Amniotic epithelial cell (primary cell): ENCODE data around the gene BET1L.

Source experiments
- DNase-seq: peaks from one replicate; pipeline ENCODE4 v3.0.0-alpha.2; 2010; ENCODE audit warnings: low read depth

BET1L gene

DNA sequence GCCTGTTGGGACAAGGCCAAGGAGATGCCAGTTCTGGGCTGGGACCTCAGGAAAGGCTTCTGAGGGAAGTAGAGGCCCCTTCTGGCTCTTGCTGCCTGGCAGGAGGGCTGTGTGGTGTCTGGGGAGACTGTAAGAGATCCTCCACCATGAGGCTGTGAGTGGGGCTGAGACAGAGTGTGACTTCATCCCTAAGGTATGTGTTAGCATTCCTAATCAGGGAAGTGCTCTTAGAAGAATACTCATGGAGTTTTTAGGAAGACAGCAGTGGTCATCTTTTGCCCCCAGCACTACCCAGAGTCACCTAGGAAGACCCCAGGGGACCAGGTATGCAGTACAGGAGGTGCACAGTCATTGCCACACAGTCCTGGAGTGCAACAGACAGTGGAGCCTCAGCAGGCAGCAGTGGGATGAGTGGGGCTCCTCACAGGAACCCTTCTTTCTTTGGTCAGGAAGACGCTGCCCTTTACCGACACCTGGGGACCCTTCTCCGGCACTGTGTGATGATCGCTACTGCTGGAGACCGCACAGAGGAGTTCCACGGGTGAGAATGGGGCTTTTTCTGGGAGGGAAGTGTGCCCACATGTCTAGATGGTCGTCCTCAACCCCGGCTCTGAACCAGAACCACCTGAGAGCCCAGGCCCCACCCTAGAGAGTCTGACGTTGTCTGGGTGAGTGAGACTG lies 3.1 kb upstream of the BET1L start:
- peak; percentile 80 for DNase-seq

DNA sequence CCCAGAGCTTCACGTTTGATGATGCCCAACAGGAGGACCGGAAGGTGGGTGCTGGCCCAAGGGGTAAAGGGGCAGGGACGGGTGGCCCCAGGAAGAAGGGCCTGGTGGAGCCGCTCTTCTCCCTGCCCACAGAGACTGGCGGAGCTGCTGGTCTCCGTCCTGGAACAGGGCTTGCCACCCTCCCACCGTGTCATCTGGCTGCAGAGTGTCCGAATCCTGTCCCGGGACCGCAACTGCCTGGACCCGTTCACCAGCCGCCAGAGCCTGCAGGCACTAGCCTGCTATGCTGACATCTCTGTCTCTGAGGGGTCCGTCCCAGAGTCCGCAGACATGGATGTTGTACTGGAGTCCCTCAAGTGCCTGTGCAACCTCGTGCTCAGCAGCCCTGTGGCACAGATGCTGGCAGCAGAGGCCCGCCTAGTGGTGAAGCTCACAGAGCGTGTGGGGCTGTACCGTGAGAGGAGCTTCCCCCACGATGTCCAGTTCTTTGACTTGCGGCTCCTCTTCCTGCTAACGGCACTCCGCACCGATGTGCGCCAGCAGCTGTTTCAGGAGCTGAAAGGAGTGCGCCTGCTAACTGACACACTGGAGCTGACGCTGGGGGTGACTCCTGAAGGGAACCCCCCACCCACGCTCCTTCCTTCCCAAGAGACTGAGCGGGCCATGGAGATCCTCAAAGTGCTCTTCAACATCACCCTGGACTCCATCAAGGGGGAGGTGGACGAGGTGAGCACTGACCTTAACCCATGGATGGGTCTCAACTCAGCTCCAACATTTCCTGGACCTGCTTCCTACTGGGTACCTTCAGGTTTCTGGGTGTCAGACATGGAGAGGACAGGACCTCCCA lies 2.3 kb upstream of the BET1L start:
- no peak for DNase-seq

DNA sequence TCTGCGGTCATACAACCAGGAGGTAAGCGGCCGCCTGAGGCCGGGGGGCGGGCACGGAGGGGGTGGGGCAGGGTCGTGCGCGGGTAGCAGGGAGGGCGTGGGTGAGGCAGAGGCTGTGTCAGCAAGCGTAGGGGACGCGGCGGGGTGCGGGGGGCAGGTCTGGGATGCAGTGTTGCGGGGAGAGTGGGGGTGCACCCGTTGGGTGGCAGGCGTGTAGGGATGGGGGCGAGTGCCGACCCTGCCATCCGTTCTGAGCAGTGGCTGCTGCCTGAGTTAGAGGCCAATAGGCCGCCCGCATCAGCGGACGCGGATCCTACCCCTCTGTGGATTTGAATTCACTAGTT lies 1.7 kb upstream of the BET1L start:
- DNase-seq, result no peak

DNA sequence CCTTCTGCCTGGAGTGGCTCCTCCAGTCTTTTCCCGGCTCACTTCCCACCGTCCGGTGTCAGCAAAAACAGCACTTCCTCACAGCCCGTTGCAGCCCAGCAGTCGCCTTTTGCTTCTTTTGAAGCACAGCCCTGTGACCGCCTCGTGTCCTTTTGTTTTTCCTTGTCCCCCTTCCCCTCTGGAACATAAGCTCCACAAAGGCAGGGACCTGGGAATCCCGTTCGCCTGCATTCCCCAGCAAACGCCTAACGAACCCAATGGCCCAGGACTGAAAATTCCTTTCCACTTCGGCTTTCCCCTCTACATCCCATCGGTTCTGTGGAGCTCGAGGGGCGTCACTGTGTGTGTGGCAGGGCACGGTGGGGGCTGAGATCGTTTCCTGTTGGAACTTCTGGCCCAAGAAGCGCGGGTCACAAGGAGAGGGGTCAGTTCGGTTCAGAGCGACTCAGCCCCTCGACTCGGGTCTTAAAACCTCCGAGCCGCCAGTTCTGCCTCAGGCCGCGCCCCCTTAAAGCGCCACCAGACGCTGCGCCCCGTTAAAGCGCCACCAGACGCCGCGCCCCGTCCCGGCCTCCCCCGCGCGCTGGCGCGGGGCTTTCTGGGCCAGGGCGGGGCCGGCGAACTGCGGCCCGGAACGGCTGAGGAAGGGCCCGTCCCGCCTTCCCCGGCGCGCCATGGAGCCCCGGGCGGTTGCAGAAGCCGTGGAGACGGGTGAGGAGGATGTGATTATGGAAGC lies 1.1 kb upstream of the BET1L start:
- peak; percentile 49 for DNase-seq

DNA sequence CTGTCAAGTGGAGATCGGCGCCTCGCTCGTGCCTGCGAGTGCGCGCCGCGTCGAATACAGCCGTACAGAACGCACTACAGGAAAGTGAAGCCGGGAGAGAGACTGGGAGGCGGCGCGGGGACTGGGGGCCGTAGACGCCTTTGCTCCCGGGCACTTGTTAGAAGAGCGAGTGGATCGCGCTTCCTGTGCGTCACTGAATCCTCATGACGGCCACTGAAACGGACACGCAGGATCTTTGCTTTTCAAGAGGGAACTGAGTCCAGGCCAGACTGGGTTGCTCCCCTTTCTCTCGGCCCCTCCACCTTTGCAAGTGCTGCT lies 623 bp upstream of the BET1L start:
- peak; percentile 41 for DNase-seq

DNA sequence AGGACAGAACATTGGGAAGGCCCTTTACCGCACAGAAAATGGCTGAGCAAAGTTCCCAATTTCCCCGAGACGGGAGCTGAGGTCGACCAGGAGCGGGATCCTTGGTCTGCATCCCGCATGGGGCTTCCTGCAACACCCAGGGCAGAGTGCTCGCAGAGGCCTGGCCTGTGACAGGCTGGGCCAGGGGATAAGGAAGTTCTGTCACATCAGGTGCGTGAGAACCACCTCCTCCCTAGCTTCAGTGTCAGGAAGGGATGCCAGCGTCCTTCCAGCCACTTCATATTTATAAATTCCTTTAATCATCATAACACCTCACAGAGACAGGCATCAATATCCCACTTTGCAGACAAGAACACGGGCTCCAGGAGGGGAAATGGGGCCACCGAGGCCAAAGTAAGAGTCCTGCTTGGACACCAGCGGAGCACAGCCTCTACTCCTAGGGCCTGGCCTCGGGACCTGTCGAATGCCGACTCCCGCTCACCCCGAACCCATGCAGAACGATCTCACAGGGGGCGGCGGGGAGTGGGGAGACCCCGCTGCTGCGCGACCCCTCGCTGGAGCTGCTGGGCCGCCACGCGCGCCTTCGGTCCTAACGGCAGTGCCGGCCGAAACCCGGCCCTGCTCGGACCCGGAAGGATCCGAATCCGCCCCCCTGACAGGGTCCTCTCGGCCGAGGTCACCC lies 532 bp downstream of the BET1L start:
- no peak for DNase-seq

DNA sequence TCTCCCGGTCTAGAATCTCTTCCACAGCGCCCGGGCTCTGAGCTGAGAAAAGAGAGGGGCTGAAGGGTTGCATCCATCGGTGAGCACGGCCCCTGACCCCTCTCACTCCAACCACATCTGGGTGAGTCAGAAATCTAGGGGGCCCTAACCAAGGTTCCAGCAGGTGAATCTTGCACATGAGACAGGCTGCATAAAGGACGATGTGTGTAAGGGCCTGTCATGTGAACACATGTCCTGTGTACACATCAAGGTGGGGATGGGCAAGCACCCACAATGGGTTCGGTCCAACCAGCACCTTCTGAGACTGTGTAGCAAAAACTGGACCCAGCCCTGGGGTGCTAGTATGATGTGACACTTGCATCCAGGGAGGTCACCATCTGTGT lies 1.2 kb downstream of the BET1L start:
- no peak for DNase-seq

DNA sequence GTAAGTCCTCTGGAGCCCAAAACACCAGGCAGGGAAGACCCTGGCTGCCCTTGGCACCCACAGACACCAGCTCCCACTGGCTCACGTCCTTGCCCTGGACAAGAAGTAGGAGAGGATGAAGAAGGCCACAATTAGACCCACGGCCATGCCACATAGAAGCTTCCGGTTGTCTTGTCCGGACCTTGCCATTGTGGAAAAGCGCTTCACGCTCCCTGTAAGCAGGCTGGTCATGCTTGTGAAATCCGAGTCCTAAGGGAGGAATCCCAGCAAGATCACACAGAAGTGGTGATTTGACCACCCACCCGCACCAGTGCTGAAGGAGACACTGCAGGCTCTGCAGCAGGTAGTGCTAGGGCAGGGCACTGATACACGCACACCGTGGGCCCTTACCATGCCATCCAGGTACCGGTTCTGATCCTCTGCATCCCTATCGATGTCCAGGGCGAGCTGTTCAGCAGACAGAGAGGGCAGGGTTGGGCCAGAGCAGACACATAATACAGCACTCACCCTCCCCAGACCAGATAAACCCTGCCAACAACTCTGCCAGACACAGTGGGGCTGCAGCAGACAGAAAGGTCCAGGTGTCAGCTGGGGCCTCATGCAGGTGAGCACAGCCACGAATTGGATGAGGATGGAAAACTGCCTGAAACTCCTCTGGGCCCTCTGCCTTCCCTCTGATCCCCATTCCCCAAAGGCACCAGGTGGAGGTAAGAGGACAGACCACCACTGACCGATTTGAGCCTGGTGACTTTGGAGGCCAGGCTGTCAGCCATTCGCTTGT lies 1.8 kb downstream of the BET1L start:
- DNase-seq, result no peak

DNA sequence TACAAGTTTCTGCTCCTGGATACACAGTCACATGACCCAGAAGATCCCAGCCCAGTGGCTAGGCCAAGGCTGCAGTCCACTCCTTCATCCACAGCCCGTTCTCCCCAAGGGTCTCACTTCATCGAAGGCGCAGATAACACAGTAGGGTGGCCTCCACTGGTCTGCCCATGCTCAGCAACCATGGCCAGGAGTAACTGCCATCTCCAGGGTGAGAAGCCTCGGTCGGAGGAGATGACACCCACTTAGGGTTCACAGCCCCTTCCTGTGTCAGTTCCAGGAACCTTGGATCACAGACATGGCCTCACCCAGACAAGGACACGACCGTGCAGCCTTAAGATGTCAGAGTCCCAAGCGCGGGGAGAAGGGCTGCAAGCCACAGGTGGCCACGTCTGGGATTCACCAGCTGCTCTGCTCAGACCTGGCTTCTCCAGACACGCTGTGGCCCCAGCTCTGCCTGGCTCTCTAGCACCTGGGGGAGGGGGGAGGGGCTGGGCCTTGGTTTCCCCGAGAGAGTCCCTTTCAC lies 2.6 kb downstream of the BET1L start:
- DNase-seq, result no peak

DNA sequence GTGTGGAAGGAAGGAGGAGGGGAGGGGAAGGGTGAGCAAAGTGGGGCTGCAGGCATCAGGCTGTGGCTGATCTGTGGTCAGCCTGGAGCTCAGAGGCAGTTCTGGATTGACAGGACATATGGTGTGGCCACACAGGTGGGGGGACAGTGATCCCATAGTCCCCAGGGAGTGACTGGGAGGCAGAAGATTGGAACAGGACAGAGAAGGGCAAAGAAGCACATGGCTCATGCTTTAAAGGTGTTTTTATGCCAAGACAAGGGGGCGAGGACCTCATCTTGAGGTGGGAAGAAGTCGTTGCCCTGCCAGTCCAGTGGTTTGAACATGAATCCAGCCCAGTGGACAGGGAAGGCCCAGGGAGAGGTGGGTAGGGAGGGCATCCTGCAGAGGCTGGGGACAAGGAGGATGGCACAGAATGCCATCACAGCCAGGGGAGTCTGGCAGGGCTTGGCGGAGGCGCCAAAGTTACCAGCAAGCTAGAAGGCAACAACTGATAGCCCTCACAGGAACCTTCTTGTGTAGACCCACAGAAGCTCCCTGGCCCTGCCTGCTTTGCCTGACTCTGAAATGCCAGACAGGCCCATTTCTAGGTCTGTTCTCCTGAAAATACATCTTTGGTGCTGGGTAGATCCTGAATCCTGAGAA lies 3.1 kb downstream of the BET1L start:
- DNase-seq, result no peak

DNA sequence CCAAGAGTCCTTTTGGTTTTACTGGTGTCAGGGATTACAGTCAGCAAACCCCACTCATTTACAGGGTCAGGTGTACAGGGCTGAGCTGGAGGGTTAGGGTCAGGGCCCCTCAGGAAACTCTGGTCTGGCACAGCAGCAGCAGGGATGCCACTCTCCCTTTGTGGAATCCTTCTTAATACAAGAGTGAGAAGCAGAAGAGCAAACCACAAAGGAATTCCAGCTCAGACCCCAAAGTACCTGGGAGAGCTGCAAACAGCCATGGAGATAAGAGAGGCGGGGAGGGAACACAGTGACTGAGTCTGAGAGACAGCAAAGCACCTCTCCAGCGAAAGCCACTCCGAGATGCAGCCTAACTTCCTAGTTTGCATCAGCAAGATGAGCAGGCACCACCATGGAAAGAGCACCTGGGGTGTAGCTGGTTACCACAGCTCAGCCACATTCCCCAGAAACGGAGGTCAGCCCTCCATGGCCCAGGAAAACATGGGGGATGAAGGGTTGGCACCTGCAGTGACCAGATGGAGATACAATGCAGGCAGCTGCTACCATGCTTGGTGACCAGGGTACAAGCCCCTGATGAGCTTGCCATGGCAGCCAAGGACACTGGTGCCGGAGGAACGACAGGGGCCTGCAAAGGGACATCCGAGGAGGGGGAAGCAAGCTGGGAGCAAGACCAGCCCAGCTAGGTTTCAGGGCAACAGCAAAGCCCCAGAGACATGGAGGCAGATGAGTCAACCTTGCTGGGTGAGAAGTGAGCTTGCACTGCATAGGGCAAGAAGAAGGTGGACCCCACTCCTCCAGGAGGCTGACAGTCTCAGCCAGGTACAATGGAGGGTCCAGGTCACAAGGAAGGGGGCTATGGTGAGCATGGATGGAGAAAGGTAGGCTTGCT lies 3.9 kb downstream of the BET1L start:
- DNase-seq, result no peak

DNA sequence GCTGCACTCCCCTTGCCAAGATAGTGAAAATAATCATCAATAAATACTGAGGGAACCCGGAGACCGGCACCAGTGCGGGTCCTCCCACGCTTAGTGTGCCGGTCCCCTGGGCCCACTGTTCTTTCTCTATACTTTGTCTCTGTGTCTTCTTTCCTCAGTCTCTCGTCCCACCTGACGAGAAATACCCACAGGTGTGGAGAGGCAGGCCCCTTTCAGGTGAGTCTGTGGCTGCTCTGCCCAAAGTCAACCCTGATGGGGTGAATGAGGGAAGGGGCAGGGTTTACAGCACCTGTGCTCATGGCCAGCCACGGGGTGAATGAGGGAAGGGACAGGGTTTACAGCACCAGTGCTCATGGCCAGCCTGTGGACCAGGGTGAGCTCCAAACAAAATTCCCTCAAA lies 4.7 kb downstream of the BET1L start:
- DNase-seq, result no peak

DNA sequence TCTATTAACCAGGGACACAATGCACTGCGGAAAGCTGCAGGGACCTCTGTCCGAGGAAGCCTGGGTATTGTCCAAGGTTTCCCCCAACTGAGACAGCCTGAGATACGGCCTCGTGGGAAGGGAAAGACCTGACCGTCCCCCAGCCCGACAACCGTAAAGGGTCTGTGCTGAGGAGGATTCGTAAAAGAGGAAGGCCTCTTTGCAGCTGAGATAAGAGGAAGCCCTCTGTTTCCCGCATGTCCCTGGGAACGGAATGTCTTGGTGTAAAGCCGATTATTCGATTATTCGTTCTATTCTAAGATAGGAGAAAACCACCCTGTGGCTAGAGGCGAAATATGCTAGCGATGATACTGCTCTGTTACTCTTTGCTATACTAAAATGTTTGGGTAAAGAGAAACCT lies 5.2 kb downstream of the BET1L start:
- DNase-seq, result no peak

DNA sequence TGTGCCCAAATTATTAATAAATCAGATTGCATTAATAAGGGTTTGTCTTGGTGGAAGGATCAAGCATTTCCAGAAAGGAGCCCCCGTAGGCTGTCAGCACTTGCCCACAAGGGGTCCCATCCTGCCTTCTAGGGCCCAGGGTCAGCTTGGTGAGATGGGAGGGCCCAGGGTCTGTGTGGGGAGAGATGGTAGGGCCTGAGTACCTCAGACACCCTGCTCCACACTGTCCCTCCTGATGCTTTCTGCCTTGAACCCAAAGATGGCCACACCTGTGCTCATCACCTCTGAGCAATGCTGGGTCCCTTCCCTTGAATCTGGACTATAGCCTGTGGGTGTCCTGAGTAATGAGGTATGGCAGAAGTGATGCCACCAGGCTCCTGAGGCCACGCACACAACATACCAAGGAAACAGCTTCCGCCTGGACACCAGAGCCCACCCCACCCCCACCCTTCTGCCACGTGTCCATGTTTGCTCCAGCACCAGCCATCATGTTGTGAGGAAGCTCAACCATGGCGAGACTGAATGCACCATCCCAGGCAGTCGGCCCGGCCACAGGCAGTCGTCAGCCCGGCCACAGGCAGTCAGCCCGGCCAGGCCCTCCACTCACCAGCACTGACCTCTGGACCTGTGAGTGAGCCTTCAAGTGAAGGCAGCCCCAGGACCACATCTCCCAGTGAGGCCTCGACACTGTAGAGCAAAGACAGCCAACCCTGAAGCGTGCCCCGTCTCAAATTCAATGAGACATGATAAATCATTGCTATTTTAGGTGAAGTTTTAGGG lies 6.8 kb downstream of the BET1L start:
- no peak for DNase-seq

DNA sequence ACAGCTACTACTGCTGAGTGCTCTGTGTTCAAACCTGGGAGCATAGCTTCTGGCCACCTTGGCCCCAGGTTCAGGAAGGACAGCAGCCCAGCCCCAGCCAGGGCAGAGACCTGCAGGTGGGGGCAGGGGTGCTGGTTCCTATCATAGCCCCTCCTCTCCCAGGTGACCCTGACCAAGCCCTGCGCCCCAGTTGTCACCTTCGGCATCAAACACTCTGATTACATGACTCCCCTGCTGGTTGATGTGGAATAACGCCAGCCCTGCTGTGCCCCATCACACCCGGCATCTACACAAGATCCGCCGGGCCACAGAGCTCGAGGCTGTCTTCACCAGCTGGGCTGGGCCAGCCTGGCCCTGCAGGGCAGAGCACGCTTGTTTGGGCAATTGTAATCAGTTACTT lies 7.4 kb downstream of the BET1L start:
- no peak for DNase-seq

DNA sequence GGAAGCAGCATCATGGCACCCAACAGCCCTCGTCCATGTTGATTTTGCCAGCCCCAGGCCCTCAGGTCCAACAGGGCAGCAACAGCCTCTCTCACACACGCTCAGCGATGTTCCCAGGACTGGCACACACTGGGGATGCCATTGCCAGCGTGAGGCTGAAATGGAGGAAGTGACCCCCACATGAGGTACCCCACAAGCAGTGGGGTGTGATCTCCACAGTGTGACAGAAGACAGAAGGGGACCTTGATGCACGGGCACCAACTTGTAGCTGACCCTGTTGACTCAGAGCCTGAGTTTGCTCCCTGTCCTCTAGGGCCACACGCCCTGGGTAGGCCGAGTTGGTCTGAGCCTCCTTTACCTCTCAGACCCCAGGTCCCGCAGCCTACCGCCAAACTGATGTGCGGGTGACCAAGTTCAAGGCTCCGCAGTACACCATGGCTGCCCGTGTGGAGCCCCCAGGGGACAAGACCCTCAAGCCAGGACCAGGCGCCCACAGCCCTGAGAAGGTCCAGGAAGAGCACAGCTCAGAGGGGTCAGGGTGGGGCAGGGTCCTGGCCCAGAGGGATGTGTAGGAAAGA lies 8.1 kb downstream of the BET1L start:
- DNase-seq, result no peak

DNA sequence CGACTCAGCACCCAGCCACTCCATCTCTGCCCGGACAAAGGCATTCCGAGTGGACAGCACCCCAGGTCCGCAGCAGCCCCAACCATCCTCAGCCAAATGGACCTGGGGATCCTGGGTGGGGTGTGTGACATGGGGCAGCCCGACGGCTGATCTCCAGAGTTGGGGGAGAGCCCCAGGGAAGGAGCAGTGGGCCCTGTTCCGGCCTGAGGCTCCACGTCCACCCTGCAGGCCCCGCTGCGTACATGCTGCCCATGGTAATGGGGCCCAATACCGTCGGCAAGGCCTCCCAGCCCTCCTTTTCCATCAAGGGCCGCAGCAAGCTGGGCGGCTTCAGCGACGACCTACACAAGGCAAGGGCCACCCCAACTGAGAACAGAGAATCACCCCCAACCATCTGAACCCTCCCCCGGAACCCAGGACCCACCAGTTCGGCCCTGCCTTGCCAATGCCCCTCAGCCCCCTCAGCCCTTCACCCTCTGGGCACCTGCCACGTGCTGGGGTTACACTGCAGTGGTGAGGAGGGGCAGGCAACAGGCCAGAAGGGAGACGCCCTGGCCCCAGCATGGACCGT lies 8.9 kb downstream of the BET1L start:
- no peak for DNase-seq

DNA sequence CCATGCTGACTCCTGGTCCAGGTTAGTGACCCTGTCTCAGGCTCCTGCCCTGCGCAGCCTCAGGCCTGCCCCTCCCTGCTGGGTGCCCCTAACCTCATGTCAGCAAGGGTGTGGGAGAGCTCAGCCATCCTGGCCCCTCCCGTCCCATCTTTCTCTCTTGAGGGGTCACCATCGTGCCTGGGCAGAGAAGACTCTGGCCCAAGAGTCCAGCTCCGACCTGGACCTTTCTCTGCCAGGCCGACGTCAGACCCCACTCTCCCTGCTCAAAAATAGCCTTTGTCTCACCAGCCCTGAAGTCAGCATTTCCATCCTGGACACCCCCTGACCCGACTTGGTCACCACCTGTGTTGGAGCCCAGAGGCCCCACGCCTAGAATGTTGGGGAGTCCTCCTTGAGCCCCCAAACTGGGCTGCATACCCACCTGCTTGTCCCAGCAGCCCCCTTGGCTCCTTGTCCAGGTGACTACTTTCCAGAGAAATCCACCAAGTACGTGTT lies 9.4 kb downstream of the BET1L start:
- DNase-seq, result no peak
